NB4 (cell line): ENCODE results near the gene CTXN1.

Experiments
- DNase-seq: peaks from one replicate; pipeline ENCODE4 v3.0.0; 2010; ENCODE audit warnings: low read depth
- H3K4me3 ChIP-seq: one replicate; pipeline ENCODE4 v1.5.1; 2011; ENCODE audit warnings: mild to moderate bottlenecking, low read depth, low read length, moderate library complexity
- CTCF ChIP-seq: IDR thresholded peaks from one replicate; pipeline ENCODE4 v1.5.1; 2012; ENCODE audit warnings: low read depth, low read length
- MAX ChIP-seq: IDR thresholded peaks from 2 replicates; pipeline ENCODE4 v1.6.1; 2011; ENCODE audit warnings: low read depth, low read length
- MYC ChIP-seq: IDR thresholded peaks from 2 replicates; pipeline ENCODE4 v1.6.1; 2011; ENCODE audit warnings: low read depth, low read length
- POLR2A ChIP-seq: IDR thresholded peaks from 2 replicates; pipeline ENCODE4 v1.6.1; 2011; ENCODE audit warnings: mild to moderate bottlenecking; ENCODE audit not compliant: insufficient read length; ENCODE audit errors: extremely low read depth

CTXN1 gene

GRCh38 chr19:7941895-7942596 lies 16.1 kb upstream of the CTXN1 start:
- TF ChIP-seq MYC = no peak
- TF ChIP-seq POLR2A = no peak
- no peak for TF ChIP-seq MAX
- no peak for TF ChIP-seq CTCF
- H3K4me3 ChIP-seq = peak overlapping the region; percentile 99
- no peak for DNase-seq

GRCh38 chr19:7940841-7941240 lies 14.9 kb upstream of the CTXN1 start:
- TF ChIP-seq MYC = no peak
- TF ChIP-seq MAX = no peak
- no peak for TF ChIP-seq POLR2A
- TF ChIP-seq CTCF = no peak
- no peak for DNase-seq
- no peak overlapping the region for H3K4me3 ChIP-seq

GRCh38 chr19:7934766-7935165 lies 8.8 kb upstream of the CTXN1 start:
- no peak for TF ChIP-seq CTCF
- TF ChIP-seq MAX = no peak
- TF ChIP-seq POLR2A = no peak
- TF ChIP-seq MYC = no peak
- H3K4me3 ChIP-seq = no peak overlapping the region
- DNase-seq = no peak

GRCh38 chr19:7933828-7934725 lies 8.1 kb upstream of the CTXN1 start:
- no peak for DNase-seq
- H3K4me3 ChIP-seq = no peak overlapping the region
- TF ChIP-seq CTCF (no peak), MYC (no peak), MAX (no peak), POLR2A (no peak)

- TF ChIP-seq CTCF (peak; percentile 57), MYC (no peak)
These were observed 7.5 kb upstream of the CTXN1 start for GRCh38 chr19:7933411-7933810.

GRCh38 chr19:7932930-7933300 lies 7.0 kb upstream of the CTXN1 start:
- DNase-seq = no peak
- TF ChIP-seq MAX = no peak
- TF ChIP-seq POLR2A = no peak
- no peak for TF ChIP-seq CTCF
- no peak for TF ChIP-seq MYC
- no peak overlapping the region for H3K4me3 ChIP-seq

More at GRCh38 chr19:7933411-7933810, 7.5 kb upstream of the CTXN1 start:
- no peak for DNase-seq
- no peak overlapping the region for H3K4me3 ChIP-seq
